Activated naive CD4-positive, alpha-beta T cell treated with anti-CD3 and anti-CD28 coated beads for 36 hours (primary cell): Measurements from ENCODE around the gene B3GNT8. TPM values are rescaled to one million over a fixed set of nuclear protein-coding genes. Genes with fewer than 3 reads are reported as not detected.

Experiments used
- total RNA-seq, 2 experiments: library from RNA; stranded (reverse); gene quantifications; one replicate each; pipeline ENCODE4 v1.2.3, GENCODE V29; 2021

The B3GNT8 gene
- total RNA-seq, 2 experiments from 2014 or later = 0.29 TPM; not detected in 1

Other genes starting within 250 kb of the B3GNT8 start
- gene CYP2S1, start 234.2 kb downstream of the B3GNT8 start, total RNA-seq = 1 to 10 TPM in 1 of 2 experiments, under 1 TPM in 1; 0.79 to 1.9 TPM
- under 1 TPM in 1 of 2 experiments, not detected in 1; 0.10 TPM for gene AXL, start 208.2 kb downstream of the B3GNT8 start, total RNA-seq
- 100 to 1,000 TPM; 298 to 301 TPM for gene HNRNPUL1, start 163.0 kb downstream of the B3GNT8 start, total RNA-seq
- gene CCDC97, start 117.2 kb downstream of the B3GNT8 start, total RNA-seq = 10 to 100 TPM; 14.9 to 15.8 TPM
- gene TGFB1, start 73.5 kb downstream of the B3GNT8 start, total RNA-seq = 10 to 100 TPM; 94.4 to 95.6 TPM
- gene B9D2, start 63.2 kb downstream of the B3GNT8 start, total RNA-seq = 1 to 10 TPM; 3.5 to 4.1 TPM
- 1 to 10 TPM; 5.6 to 5.7 TPM for gene TMEM91, start 50.8 kb downstream of the B3GNT8 start, total RNA-seq
- 10 to 100 TPM; 47.5 to 51.7 TPM for gene EXOSC5, start 30.0 kb downstream of the B3GNT8 start, total RNA-seq
- 10 to 100 TPM; 18.2 to 21.7 TPM for gene BCKDHA, start 29.6 kb downstream of the B3GNT8 start, total RNA-seq
- gene DMAC2, start 12.5 kb upstream of the B3GNT8 start, total RNA-seq = 10 to 100 TPM; 51.5 to 53.8 TPM
- not detected for gene ERICH4, start 15.8 kb upstream of the B3GNT8 start, total RNA-seq
- gene CEACAM21, start 148.8 kb upstream of the B3GNT8 start, total RNA-seq = 10 to 100 TPM; 32.2 to 33.6 TPM
- not detected for gene CEACAM4, start 199.7 kb upstream of the B3GNT8 start, total RNA-seq